Kidney glomerular epithelial cell (primary cell): ENCODE measurements around the gene BLCAP.

Experiments
- DNase-seq: peaks from one replicate; lab custom pipeline; 2025; lab: John Stamatoyannopoulos, UW

Gene BLCAP

DNA sequence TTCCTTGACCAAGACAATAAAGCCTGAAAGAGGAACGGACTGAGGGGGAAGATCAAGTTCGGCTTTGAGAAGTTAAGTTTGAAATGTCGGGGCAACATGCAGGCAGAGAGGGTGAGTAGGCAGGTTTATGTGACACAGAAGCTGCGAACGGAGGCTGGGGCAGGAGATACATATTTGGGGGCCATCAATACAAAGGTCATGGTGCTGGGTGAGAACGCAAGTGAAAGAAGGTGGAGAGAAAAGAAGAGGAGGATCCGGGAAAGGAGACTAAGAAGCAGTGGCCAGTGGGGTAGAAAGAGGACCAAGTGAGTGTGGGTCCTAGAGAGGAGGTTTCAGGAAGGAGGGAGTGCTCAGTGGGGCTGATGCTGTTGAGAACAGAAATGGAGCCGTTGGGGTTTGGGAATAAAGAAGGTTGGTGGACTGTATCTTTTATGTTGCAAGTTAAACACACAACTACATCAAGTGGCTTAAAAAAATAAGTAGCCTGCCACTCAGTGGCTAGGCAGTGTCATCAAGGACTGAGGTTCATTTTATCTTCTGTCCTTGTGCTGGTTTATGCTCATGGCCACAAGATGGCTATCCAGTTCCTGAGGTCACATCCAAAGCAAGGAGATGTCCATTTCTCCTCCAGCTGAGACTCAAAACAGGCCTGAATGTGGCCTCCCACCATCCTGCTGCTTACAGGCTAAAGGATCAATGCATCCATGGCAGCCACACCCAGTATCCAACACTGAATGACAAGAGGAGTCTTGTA, 1.7 kb upstream of the BLCAP start:
- DNase-seq, result no peak

DNA sequence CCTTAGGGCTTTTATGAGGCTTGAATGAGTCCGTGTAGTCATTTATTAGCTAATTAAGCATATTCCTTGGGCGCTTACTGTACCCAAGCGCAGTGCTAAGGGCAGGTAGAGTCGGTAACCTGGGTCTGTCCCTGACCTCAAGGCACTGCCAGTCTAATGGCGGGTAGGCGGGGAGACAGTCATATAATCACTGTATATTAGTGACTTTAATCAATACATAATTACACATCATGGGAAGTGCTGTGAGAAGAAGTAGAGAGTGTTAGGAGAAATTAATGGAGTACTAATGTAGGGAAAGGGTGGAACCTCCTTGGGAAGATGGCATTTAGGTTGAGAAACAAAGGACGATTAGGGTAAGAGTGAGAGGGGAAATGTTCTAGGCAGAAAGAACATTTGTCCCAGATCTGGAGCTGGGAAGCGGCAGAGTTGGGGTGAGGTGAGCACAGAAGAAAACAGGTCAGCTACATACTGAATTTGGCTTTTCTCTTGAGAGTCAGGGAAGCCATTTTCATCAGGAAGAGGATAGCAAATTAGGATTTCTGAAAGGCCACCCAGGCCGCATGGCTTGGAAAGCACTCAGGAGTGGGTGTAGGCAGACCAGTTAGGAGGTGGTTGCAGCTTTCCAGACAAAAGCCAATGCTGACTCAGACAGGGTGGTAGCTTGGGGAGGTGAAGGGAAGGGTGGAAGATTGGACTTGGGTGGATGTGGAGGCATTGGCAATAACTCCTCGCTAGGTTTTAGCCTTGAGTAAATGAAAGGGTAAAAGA, 954 bp upstream of the BLCAP start:
- no peak for DNase-seq

DNA sequence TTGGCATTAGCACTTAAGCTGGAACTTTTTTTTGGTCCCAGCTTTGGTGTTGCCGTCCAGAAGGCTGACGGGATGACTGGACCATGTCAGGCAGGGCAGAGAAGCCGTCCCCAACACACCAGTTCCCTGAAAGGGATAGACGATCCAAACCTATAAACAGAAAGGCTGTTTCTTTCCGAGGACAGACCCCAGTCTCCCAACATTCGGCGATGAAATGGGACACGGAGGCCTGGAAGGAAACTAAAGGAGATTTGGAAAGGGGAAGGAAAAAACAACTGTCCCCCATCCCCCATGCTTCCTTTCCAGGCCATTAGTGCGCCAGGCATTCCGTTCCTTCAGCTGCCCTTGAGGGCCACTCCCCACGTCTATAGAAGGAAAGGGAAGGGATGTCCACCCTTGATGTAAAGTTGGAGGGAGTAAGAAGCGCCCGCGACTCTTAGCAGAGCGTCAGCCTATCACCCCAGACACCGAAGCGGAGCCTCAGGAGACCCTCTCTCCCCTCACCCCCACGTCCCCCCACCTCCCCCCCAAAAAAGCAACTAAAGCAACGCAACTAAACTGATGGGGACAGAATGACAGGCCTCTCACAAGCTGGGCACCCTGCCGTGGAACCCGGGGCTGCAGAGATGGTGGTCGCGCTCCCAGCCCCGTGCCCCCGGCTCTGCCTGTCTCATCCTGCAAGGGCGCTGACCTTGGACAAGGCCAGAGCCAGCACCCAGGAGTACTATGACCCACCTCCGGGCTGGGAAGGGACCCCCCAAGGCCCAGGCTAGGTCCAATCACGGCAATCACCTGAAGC, 638 bp downstream of the BLCAP start:
- DNase-seq, result no peak

DNA sequence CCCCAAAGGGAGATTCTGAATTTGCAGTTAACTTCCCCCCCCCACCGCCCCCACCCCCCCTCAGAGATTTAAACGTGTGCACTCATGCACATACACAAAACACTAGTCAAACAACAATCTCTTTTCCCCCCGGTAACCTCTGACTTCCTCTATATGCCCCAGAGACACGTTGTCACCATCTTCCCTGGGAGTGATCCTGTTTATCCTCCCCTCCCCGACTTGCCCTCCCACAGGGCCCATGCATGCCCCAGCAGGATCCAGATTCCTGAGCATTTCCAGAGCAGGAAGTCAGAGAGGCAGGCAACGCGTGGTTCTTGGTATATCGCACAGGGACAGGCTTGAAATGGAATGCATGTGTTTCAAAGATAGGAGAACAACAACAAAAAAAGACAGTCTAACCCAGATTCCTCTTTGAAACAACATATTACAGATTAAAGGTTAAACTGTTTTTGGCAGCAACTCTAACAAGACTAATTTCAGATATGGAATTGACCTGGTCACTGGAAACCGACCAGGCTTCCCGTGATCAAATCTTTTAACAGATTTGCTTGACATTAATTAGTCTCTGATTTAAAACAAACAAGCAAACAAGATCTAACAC, 1.3 kb downstream of the BLCAP start:
- peak; percentile 59 for DNase-seq

- DNase-seq, result no peak
Measured at GRCh38 chr20:37525810-37526209, 1.9 kb downstream of the BLCAP start.

GRCh38 chr20:37524859-37525708, 2.6 kb downstream of the BLCAP start:
- DNase-seq, result peak; percentile 12

- no peak for DNase-seq
Measured at GRCh38 chr20:37523911-37524700, 3.6 kb downstream of the BLCAP start.

DNA sequence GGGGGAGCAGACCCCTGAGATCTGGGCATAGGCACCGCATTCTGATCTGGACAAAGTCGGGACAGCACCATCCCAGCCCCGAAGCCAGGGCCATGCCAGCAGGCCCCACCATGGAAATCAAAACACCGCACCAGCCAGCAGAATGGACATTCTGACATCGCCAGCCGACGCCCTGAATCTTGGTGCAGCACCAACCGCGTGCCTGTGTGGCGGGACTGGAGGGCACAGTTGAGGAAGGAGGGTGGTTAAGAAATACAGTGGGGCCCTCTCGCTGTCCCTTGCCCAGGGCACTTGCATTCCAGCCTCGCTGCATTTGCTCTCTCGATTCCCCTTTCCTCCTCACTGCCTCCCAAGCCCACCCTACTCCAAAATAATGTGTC, 4.7 kb downstream of the BLCAP start:
- DNase-seq, result no peak

DNA sequence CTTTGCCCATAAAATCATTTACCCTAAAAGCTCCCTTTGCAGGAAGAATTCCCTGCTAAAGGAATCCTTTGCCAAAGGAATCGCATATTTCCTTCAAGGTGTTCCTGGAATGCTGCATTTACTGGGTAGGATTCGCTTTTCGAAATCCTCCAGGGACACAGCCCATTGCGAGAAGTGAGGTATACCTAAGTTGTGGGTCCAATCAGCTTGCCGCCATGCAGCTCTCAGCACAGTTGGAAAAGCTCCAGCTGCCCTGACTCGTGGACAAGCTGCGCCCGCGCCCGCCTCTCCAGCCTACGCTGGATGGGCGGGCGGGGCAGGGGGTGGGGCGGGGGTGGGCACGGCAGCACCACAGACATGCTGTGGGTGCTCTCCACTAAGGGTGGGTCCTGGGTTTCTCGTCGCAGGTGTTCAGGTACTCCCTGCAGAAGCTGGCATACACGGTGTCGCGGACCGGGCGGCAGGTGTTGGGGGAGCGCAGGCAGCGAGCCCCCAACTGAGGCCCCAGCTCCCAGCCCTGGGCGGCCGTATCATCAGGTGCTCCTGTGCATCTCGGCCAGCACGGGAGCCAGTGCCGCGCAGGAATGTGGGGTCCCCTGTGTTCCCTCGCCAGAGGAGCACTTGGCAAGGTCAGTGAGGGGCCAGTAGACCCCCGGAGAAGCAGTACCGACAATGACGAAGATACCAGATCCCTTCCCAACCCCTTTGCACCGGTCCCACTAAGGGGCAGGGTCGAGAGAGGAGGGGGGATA, 5.2 kb downstream of the BLCAP start:
- no peak for DNase-seq

DNA sequence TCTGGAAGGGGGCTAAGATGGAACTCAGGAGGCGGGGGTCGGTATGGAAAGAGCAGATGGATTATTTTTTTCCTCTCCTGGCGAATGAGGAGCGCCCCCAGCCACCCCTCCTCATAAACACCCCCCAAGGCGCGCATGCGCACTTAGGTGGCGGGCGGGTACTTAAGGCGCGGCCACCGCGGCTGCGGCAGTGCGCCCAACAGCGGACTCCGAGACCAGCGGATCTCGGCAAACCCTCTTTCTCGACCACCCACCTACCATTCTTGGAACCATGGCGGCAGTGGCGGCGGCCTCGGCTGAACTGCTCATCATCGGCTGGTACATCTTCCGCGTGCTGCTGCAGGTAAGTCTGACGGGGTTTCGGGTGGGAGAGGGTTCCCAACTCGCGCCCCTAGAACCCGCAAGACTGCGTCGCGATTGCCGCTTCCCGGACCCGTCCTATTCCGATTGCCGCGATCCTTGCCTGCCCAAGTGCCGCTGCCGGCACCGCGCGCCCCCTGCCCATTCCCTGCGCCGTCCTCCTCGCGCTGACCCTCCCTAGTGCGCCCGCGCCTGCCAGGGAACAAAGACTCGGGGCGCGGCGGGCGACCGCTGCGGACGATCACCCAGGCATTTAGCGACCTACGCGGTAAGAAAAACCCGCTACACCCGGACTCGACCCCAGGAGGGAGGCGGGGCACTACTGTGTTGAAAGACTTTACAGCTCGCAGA, 6.5 kb downstream of the BLCAP start, which contains the start of gene NNAT:
NNAT (plus strand) TSS at position 190 of the 711 bp plus-strand sequence; CDS start at position 272, 82 bp downstream.
- no peak for DNase-seq

DNA sequence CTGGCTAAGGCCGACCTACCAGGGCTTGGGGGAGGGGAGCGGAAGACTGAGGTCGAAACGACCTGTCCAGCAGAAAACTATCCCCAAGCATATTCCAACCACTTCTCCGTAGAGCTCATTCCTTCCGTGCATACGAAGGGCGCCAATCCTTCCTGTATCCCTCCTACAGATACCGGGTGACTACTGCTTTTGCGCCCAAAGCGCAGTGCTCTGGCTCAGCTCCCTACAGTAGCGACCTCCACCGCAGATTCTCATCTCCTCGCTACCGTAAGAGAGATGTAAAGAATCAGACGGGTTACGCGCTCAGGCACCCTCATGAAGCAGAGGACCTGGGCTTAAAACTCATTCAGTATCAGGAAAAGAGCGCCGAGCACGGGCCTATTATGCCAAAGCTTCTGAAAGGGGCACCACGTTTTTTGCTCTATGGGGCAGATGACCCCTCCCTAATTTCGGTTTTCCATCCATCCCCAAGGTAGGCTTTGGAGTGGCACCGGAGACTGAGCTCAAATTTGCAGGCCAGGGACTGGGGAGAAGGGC, 7.2 kb downstream of the BLCAP start:
- DNase-seq, result no peak

- no peak for DNase-seq
Measured at GRCh38 chr20:37519508-37520418, 7.9 kb downstream of the BLCAP start.

- no peak for DNase-seq
Measured at GRCh38 chr20:37518606-37519507, 8.8 kb downstream of the BLCAP start.

DNA sequence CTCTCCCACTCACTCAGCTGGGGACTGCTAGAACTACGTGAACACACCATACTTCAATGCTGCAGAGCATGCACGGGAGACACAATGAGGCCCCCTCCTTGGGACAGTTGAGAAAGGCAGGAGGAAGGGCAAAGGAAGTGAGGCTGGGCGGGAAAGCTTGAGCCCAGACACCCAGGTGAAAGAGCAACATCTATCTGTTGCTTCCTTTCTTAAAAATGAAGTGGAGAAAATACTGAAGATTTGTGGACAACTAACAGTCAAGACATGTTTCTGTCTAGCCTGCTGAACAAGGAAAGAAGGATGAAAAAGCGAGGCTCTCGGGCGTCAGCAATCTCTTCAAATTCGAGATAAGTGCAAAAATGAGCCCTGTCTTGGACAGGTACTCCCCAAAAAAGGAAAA, 9.6 kb downstream of the BLCAP start:
- no peak for DNase-seq

DNA sequence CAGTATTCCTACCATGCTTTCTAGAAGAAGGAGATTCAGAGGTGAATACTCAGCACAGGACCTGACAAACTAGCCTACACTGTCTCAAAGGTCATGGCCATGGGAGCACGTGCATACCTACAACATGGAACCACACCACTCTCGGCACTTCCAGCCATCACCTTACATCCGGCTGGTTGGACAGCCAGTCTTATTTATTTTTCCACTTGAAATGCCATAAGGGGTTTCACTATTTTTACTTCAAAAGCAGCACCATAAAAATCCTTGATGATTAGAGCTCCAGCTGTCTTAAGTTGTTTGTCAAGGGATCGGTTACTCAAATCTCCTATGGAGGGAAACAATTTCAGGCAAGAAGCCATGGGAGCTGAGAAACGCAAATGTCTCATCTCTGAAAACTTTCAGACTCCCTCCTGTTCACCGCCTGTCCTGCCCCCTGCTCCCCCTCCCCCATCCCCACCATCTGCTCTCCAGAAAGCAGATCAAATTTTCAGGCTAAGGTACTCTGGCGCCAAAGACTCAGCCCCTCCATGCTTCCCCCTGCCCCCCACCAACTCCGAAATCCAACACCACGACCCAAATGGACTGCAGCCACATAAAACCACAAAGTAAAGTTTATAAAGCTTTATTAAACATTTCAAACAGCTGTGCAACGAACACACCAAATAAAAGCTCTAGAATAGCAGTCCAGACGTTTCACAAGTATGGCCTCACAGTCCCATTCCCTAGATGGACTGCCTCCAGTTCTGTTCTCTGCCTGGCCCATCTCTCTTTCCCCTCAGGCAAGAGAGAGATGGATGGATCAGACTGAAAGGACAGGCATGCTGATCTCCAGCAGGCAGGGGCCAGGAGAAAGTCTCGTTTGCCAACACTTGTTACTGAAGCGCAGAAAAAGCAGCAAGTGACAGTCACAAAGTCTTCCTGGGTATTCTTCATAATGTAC, 10.6 kb downstream of the BLCAP start:
- DNase-seq, result no peak
